ENCODE measurements around the gene GIMAP6.
"Not testable (repeated sequence)": the region's sequence is repeated elsewhere in the genome, so short reads cannot be mapped to it uniquely, and the experiment has no call there.

DNA sequence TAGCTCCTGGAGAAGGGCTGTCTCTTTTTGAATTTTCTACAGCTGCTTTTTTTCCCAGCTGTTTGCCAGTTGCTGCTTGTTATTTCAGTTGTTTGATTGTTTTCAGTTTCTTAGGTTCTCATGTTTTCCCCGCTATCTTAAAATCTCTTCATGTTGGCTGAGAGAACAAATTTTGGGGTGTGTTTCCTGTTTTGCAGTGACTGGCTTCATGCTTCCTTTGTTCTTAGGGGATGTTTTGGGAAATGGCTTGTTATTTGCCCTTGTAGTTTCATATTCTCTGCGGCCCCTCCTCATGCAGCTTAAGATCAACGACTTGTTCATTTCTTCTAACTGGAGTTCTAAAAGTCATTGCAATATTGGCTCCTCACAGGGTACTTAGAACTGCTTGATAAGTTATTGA, 44.7 kb upstream of the GIMAP6 start:
- TF ChIP-seq, protein P1, sequence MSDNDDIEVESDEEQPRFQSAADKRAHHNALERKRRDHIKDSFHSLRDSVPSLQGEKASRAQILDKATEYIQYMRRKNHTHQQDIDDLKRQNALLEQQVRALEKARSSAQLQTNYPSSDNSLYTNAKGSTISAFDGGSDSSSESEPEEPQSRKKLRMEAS (IDR thresholded peaks at IDR 0.05) = not testable (repeated sequence)
- TF ChIP-seq, protein P2, sequence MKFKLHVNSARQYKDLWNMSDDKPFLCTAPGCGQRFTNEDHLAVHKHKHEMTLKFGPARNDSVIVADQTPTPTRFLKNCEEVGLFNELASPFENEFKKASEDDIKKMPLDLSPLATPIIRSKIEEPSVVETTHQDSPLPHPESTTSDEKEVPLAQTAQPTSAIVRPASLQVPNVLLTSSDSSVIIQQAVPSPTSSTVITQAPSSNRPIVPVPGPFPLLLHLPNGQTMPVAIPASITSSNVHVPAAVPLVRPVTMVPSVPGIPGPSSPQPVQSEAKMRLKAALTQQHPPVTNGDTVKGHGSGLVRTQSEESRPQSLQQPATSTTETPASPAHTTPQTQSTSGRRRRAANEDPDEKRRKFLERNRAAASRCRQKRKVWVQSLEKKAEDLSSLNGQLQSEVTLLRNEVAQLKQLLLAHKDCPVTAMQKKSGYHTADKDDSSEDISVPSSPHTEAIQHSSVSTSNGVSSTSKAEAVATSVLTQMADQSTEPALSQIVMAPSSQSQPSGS (IDR thresholded peaks at IDR 0.05; ENCODE audit: low read length) = not testable (repeated sequence)
- not testable (repeated sequence) for TF ChIP-seq CHD1 (IDR thresholded peaks at IDR 0.05; ENCODE audit: low read depth, low read length); TCF12 (IDR thresholded peaks at IDR 0.05; ENCODE audit: low read depth, low read length); POLR2AphosphoS5 (IDR thresholded peaks at IDR 0.05; ENCODE audit: low read depth, low read length); POLR2A (IDR thresholded peaks at IDR 0.05; ENCODE audit: control extremely low read depth in 1 of 2, low read depth in 2 of 2, low read length in 2 of 2); EZH2 (IDR thresholded peaks at IDR 0.05; ENCODE audit: low read depth, low read length, severe bottlenecking); CBX5 (IDR thresholded peaks at IDR 0.05; ENCODE audit: low read depth, low read length)
- TF ChIP-seq, protein P3, sequence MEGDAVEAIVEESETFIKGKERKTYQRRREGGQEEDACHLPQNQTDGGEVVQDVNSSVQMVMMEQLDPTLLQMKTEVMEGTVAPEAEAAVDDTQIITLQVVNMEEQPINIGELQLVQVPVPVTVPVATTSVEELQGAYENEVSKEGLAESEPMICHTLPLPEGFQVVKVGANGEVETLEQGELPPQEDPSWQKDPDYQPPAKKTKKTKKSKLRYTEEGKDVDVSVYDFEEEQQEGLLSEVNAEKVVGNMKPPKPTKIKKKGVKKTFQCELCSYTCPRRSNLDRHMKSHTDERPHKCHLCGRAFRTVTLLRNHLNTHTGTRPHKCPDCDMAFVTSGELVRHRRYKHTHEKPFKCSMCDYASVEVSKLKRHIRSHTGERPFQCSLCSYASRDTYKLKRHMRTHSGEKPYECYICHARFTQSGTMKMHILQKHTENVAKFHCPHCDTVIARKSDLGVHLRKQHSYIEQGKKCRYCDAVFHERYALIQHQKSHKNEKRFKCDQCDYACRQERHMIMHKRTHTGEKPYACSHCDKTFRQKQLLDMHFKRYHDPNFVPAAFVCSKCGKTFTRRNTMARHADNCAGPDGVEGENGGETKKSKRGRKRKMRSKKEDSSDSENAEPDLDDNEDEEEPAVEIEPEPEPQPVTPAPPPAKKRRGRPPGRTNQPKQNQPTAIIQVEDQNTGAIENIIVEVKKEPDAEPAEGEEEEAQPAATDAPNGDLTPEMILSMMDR (IDR thresholded peaks at IDR 0.05; ENCODE audit: control extremely low read depth in 1 of 3, insufficient read depth in 1 of 3, low read depth in 1 of 3, low read length in 3 of 3) = not testable (repeated sequence)

Measured in H1 (cell line).